Middle frontal gyrus (tissue), 1 donor: ENCODE results near the gene STXBP1.

Source experiments
- DNase-seq: peaks from one replicate; pipeline ENCODE4 v3.0.0-alpha.2; 2015; ENCODE audit warnings: low spot score; ENCODE audit errors: extremely low spot score

The STXBP1 gene

GRCh38 chr9:127651697-127652610 lies 39.9 kb downstream of the STXBP1 start:
- no peak for DNase-seq

GRCh38 chr9:127652733-127653132 lies 40.7 kb downstream of the STXBP1 start:
- DNase-seq, result no peak

- DNase-seq, result no peak
Observed at GRCh38 chr9:127654619-127655018, 42.5 kb downstream of the STXBP1 start.

- no peak for DNase-seq
Observed at GRCh38 chr9:127658428-127658827, 46.4 kb downstream of the STXBP1 start.

DNA sequence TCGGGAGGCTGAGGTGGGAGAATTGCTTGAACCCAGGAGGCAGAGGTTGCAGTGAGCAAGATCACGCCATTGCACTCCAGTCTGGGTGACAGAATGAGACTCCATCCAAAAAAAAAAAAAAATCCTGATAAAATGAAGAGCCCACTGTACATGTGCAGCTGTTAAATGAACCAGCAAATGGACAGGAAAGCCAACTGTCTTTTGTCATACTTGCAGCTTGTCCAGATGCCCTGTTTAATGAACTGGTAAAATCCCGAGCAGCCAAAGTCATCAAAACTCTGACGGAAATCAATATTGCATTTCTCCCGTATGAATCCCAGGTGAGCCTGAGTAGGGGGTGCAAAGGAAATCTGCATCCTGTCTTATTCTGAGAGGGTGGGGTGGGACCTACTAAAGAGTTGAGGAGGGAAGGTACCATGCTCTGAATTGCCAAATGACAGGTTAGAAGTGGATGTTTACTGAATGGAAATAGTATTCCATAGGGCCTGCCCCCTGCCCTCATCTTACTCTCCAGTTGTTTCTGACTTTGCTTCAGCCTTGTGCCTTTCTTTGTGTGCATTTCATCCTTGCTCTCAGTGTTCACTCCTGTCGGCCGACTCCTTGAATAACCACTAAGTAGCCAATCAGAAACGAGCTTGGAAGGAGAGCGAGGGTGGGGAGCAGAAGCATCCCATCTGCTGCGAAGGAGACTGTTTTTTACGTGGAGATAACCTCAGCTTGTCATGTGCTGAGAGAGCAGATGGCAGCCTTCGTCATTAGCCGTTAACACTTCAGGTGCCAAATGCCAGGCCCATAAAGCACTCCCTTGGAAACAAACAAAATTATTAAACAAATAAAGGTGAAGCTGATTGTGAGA lies 49.0 kb downstream of the STXBP1 start:
- peak; percentile 60 for DNase-seq

DNA sequence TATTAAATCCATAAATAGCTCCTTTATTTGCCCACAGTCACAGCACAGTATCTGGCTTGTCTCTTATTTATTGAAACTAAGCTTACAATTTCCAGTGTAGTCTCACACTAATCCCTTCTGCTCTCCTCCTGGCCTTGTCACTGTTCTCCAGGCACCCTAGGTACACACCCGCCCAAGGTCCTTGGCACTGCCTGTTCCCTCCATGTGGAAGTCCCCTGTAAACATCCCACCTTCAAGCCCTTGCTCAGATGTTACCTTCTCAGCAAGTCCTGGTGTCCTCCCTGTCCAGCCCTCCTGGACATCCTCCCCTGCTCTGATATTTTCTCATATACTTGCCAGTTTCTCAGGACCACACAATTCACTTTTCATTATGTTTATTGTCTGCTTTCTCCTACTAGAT lies 50.5 kb downstream of the STXBP1 start:
- no peak for DNase-seq

- DNase-seq, result no peak
Observed at GRCh38 chr9:127664324-127664677, 52.2 kb downstream of the STXBP1 start.

GRCh38 chr9:127664678-127665507 lies 52.8 kb downstream of the STXBP1 start:
- DNase-seq, result no peak

DNA sequence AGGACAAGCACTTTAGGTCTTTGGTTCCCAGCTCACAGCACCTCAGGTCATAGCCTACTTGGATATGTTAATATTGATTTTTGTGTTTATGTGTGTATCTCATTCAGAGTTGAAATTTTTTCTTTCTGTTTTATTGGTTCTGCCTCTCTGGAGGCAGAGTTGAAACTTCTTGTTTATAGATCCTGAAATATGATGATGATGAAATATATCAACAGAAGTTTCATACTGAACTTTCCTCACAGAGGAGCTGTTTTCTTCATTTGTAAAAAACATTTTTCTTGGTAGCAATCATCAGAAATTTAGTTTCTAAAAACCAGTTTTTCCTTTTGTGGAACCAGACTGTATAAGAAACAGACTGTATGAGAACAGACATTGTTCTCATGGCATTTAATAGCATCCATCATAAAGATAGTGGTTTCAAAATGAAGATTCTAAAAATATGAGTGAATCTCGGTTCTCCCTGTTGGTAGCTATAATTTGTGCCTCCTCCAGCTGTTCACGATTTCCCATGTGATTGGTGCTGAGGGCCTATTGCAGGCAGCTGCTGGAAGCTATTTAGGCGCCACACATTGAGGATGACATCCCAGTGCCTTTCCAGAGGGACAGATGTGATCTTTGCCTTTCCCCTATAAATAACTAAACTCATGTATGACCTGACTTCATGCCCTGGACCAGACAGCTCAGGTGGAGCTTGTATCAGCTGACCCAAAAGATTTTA lies 55.2 kb downstream of the STXBP1 start:
- no peak for DNase-seq

GRCh38 chr9:127667906-127668305 lies 55.8 kb downstream of the STXBP1 start:
- DNase-seq, result no peak

- no peak for DNase-seq
Observed at GRCh38 chr9:127673234-127673633, 61.2 kb downstream of the STXBP1 start.

- no peak for DNase-seq
Observed at GRCh38 chr9:127676638-127677037, 64.6 kb downstream of the STXBP1 start.

DNA sequence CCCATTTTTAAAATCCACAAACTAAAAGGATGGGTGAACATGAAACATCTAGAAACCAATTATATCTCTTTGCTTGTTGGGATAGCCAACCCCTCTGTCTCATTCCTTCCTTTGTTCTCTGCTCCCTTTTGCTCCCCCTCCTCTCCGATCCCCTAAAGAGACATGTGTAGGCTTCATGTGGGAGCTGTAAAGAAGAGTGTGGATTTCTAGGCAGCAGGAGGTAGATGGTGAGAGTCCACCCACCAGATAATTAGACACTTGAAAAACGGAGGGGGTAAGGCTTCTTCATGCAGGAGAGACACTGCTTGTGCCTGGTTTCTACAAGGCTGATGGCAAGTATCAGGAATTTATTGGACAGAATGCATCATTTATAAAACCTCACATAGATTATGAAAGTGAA lies 67.4 kb downstream of the STXBP1 start:
- no peak for DNase-seq

GRCh38 chr9:127680226-127680625 lies 68.1 kb downstream of the STXBP1 start:
- DNase-seq, result peak; percentile 50

DNA sequence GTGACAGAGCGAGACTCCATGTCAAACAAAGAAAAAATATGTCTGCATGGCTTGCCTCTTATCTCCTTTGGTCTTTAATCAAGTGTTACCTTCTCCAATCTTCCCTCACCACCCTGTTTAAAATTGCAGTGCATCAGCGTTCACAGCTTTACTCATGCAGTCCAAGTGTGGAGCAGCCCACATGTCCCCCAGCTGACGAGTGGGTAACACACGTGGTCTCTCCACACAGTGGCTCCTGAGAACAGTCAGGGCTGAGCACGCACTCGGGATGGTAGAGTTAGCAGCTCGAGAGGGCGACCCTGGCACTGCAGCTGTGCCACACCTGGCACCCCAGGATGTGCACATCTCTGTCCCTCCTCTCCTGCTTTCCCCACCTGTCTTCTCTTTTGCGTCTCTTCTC lies 68.8 kb downstream of the STXBP1 start:
- DNase-seq, result no peak

GRCh38 chr9:127682351-127683136 lies 70.5 kb downstream of the STXBP1 start:
- DNase-seq, result no peak

DNA sequence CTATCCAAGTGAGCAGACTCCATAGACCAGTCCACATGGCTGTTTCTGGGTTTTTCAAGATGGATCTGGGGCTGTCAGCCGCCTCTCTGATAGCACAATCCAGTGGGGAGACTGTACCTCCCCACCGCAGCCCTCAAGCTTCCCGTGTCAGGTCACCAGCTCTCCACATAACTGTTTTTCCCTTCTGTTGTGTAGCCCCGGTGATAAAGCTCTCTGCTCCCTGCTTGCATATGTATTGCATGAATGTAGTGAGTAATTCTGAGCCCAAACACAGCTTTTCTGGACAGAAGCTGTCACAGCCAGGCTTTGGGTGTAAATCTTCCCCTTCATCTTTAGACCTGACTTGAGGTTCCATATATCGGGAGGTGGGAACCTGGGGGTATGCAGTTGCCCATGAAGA lies 71.6 kb downstream of the STXBP1 start:
- no peak for DNase-seq

- no peak for DNase-seq
Observed at GRCh38 chr9:127684576-127684975, 72.5 kb downstream of the STXBP1 start.

GRCh38 chr9:127686461-127687393 lies 74.7 kb downstream of the STXBP1 start:
- DNase-seq, result no peak
